ENCODE results near the gene ZFP30. TPM values are rescaled to one million over a fixed set of nuclear protein-coding genes. Genes with fewer than 3 reads are reported as not detected.

Gene ZFP30
- total RNA-seq, 1 donor from 2014 or later: 13.9 TPM

- DNase-seq (ENCODE audit: low read depth in 2 of 2): no peak
Measured at GRCh38 chr19:37564624-37565369, 90.5 kb downstream of the ZFP30 start.

Other genes starting within 250 kb of the ZFP30 start
- gene ZNF569, start 188.0 kb downstream of the ZFP30 start, total RNA-seq: 5.2 and 6.1 TPM in 2 replicates
- 4.4 and 7.9 TPM in 2 replicates for gene ZNF570, start 186.1 kb downstream of the ZFP30 start, total RNA-seq
- gene ZNF793, start 148.5 kb downstream of the ZFP30 start, total RNA-seq: 0.65 and 1.2 TPM in 2 replicates
- gene ZNF571, start 60.7 kb downstream of the ZFP30 start, total RNA-seq: 1.1 and 2.6 TPM in 2 replicates
- gene ZNF540, start 60.6 kb downstream of the ZFP30 start, total RNA-seq: 0.22 and 0.60 TPM in 2 replicates
- 2.0 and 3.6 TPM in 2 replicates for gene ZNF607, start 64.3 kb upstream of the ZFP30 start, total RNA-seq
- 2.0 and 3.8 TPM in 2 replicates for gene ZNF573, start 124.1 kb upstream of the ZFP30 start, total RNA-seq

Measured in lung microvascular endothelial cell (primary cell).